ENCODE data around the gene SLF1.

The SLF1 gene

DNA sequence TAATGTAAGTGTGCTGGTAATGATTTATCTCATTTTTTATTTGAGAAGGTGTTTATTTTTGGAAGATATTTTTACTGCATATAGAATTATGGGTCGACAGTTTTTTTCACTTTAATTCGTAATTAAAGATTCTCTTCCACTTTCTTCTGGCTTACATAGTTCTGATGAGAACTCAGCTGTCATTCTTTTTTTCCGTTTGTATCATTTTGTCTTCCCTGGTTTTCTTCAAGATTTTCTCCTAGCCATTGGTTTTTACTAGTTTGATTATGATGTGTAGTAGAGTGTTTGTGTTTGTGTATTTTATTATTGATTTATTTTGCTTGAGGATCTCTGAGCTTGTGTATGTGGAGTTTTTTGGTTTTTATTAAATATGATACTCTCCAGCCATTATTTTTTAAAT, 21.7 kb downstream of the SLF1 start:
- Histone ChIP-seq H3K4me1 (ENCODE audit: low read depth, poor library complexity, severe bottlenecking) (no peaks in the 10 kb centered on the region), H4K20me1 (ENCODE audit: insufficient read depth) (no peaks in the 10 kb centered on the region; the same call in 1 of the 2 replicates), H3K79me2 (ENCODE audit: insufficient read depth, low read depth) (no peaks in the 10 kb centered on the region; the same call in 1 of the 2 replicates), H2AFZ (ENCODE audit: low read depth) (no peak overlapping the region), H3K27me3 (ENCODE audit: insufficient read depth, low read depth) (no peaks in the 10 kb centered on the region), H3K27ac (no peak overlapping the region), H3K36me3 (ENCODE audit: insufficient read depth) (peaks cover 10% of the 10 kb centered on the region; the same call in 1 of the 2 replicates), H3K4me3 (IDR thresholded peaks at IDR 0.05; ENCODE audit: insufficient read depth, low read depth, low read length) (no peak overlapping the region), H3K9ac (no peak overlapping the region), H3K4me2 (no peak overlapping the region)
- TF ChIP-seq, protein P1, sequence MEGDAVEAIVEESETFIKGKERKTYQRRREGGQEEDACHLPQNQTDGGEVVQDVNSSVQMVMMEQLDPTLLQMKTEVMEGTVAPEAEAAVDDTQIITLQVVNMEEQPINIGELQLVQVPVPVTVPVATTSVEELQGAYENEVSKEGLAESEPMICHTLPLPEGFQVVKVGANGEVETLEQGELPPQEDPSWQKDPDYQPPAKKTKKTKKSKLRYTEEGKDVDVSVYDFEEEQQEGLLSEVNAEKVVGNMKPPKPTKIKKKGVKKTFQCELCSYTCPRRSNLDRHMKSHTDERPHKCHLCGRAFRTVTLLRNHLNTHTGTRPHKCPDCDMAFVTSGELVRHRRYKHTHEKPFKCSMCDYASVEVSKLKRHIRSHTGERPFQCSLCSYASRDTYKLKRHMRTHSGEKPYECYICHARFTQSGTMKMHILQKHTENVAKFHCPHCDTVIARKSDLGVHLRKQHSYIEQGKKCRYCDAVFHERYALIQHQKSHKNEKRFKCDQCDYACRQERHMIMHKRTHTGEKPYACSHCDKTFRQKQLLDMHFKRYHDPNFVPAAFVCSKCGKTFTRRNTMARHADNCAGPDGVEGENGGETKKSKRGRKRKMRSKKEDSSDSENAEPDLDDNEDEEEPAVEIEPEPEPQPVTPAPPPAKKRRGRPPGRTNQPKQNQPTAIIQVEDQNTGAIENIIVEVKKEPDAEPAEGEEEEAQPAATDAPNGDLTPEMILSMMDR (conservative IDR thresholded peaks at IDR 0.05; ENCODE audit: low read depth, low read length), result no peak

DNA sequence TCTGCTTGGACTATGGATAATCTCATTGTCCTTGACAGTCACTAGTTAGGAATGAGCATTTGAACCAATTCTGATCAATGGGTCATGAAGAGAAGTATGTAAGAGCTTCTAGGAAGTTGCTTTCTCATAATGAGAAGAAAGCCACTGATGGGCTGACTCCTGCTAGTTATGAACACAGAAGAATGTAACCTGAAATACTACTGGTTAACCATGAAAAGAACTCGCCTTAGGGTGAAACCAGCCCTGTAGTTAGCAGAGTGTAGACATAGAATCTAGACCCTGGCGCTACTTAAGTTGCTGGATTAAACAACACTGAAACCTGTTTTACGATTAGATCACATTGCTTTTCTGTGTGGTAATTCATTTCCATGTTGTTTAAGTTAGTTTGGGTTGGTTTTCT, 26.6 kb downstream of the SLF1 start:
- Histone ChIP-seq H3K4me2 (no peak overlapping the region), H3K4me1 (ENCODE audit: low read depth, poor library complexity, severe bottlenecking) (no peaks in the 10 kb centered on the region), H2AFZ (ENCODE audit: low read depth) (no peak overlapping the region), H4K20me1 (ENCODE audit: insufficient read depth) (no peaks in the 10 kb centered on the region; the same call in 1 of the 2 replicates), H3K9ac (no peak overlapping the region), H3K79me2 (ENCODE audit: insufficient read depth, low read depth) (no peaks in the 10 kb centered on the region; the same call in 1 of the 2 replicates), H3K36me3 (ENCODE audit: insufficient read depth) (peaks cover 5% of the 10 kb centered on the region; the same call in 1 of the 2 replicates), H3K27me3 (ENCODE audit: insufficient read depth, low read depth) (no peaks in the 10 kb centered on the region), H3K27ac (no peak overlapping the region), H3K4me3 (IDR thresholded peaks at IDR 0.05; ENCODE audit: insufficient read depth, low read depth, low read length) (no peak overlapping the region)
- TF ChIP-seq, protein P1 (conservative IDR thresholded peaks at IDR 0.05; ENCODE audit: low read depth, low read length), result no peak

DNA sequence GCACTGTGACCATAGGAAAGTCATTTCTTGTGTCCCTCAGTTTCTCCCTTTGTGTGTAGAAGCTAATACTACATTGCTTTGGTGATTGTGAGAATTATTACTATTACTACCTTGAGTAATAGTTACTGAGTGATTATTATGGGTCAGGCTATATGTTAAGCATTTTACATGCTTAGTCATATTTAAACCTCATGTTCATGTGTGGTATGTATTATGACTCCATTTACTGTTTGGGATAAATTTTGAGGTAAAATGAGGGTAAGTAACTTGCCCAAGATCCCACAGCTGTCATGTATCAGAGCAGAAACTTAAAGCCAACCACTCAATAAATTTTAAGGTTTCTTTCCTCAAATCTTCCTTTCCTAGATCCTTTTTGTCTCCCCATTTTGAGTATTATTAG, 28.3 kb downstream of the SLF1 start:
- Histone ChIP-seq H3K4me1 (ENCODE audit: low read depth, poor library complexity, severe bottlenecking) (no peaks in the 10 kb centered on the region), H3K27me3 (ENCODE audit: insufficient read depth, low read depth) (no peaks in the 10 kb centered on the region), H2AFZ (ENCODE audit: low read depth) (no peak overlapping the region), H3K4me3 (IDR thresholded peaks at IDR 0.05; ENCODE audit: insufficient read depth, low read depth, low read length) (no peak overlapping the region), H4K20me1 (ENCODE audit: insufficient read depth) (no peaks in the 10 kb centered on the region; the same call in 1 of the 2 replicates), H3K4me2 (no peak overlapping the region), H3K36me3 (ENCODE audit: insufficient read depth) (peaks cover 5% of the 10 kb centered on the region; the same call in 1 of the 2 replicates), H3K79me2 (ENCODE audit: insufficient read depth, low read depth) (no peaks in the 10 kb centered on the region), H3K27ac (no peak overlapping the region), H3K9ac (no peak overlapping the region)
- TF ChIP-seq, protein P1 (conservative IDR thresholded peaks at IDR 0.05; ENCODE audit: low read depth, low read length), result no peak

DNA sequence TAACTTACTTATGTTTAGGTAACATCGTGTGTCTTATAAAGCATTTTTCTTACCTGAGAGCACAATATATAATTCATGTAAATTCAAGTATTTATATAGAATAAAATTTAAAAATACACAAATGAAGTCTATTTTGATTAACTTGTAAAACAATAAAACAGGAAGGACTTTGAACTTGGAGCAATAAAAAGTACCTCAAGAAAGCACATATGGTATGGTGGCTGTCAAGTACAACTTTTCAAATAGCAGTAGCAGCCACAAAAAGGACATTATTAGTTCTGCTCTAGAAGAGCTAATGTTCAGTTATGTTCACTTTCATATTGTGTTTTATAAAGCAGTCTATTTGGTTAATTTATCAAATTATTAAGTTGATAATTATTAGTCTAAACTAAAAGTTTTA, 31.4 kb downstream of the SLF1 start:
- no peak overlapping the region for H3K4me2 ChIP-seq
- H3K36me3 ChIP-seq (ENCODE audit: insufficient read depth), result peaks cover 5% of the 10 kb centered on the region; the same call in 1 of the 2 replicates
- no peaks in the 10 kb centered on the region for H3K27me3 ChIP-seq (ENCODE audit: insufficient read depth, low read depth)
- H2AFZ ChIP-seq (ENCODE audit: low read depth), result no peak overlapping the region
- H3K4me3 ChIP-seq (IDR thresholded peaks at IDR 0.05; ENCODE audit: insufficient read depth, low read depth, low read length), result no peak overlapping the region
- no peaks in the 10 kb centered on the region for H4K20me1 ChIP-seq (ENCODE audit: insufficient read depth)
- no peaks in the 10 kb centered on the region for H3K4me1 ChIP-seq (ENCODE audit: low read depth, poor library complexity, severe bottlenecking)
- no peak overlapping the region for H3K9ac ChIP-seq
- TF ChIP-seq, protein P1 (conservative IDR thresholded peaks at IDR 0.05; ENCODE audit: low read depth, low read length), result no peak
- no peak overlapping the region for H3K27ac ChIP-seq
- no peaks in the 10 kb centered on the region for H3K79me2 ChIP-seq (ENCODE audit: insufficient read depth, low read depth)

Measured in KMS-11 (cell line).